Dendritic cell treated with granulocyte-macrophage colony-stimulating factor and Interleukin-4, amounts not matched to agents 40 ng/mL and 50 ng/mL, for 4 days (primary cell): Measurements from ENCODE around the gene TYW3.

Experiments
- H3K27ac Mint-ChIP-seq: one replicate; pipeline ENCODE4 v1.8.0; 2022; ENCODE audit warnings: mild to moderate bottlenecking, mixed read lengths
- H3K27me3 Mint-ChIP-seq: one replicate; pipeline ENCODE4 v1.8.0; 2022; ENCODE audit warnings: mild to moderate bottlenecking, mixed read lengths
- H3K36me3 Mint-ChIP-seq: one replicate; pipeline ENCODE4 v1.8.0; 2022; ENCODE audit warnings: low read depth, mixed read lengths
- H3K4me1 Mint-ChIP-seq: one replicate; pipeline ENCODE4 v1.8.0; 2022; ENCODE audit warnings: low read depth, mixed read lengths
- H3K4me3 Mint-ChIP-seq: one replicate; pipeline ENCODE4 v1.8.0; 2022; ENCODE audit warnings: mild to moderate bottlenecking, moderate library complexity, mixed read lengths
- H3K9me3 Mint-ChIP-seq: one replicate; pipeline ENCODE4 v1.8.0; 2022; ENCODE audit warnings: mixed read lengths
- intact Hi-C: fragments of 100-400 bp; cut with micrococcal nuclease; formaldehyde crosslinking; loops from one replicate; pipeline ENCODE4 v1.15.0; 2022

The TYW3 gene

DNA sequence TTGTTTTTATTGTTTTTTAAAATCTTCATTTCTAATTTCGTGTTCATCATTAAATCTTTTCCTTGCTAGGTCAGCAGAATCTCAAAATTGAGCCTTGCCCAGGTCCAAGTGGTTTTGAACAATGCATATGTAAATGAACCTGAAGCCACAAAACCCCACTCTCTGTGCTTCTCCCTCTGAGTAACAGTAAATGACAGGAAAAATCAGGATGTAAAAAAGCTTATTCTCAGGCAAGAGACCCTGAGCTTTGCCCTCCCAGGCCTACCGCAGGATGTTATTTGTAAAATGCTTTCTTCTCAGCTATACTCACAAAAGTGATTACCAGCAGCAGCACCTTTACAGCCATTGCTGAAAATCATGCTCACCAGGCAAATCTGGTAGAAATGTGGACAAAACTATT is 47.6 kb downstream of the TYW3 start:
- Mint-ChIP-seq H3K36me3 (no peaks in the 10 kb centered on the region), H3K4me1 (no peaks in the 10 kb centered on the region), H3K27ac (no peak overlapping the region), H3K27me3 (peaks cover 6% of the 10 kb centered on the region), H3K9me3 (no peaks in the 10 kb centered on the region), H3K4me3 (no peak overlapping the region)
- intact Hi-C loops = no loop called here

DNA sequence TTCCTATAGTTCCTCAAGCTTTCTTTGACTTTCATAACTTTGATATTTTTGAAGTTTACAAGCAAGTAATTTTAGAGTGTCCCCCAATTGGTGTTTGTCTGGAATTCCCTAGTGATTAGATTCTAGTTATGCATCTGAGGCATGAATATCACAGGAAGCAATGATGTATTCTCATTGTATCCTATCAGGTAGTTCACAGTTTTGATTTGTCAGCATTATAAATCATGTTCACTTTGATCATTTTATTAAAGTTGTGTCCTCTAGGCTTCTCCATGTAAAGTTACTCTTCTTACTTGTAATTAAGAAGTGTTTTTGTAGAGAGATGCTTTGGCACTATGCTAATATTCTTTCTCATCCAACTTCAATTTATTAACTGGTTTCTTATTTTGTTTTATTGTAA is 53.0 kb downstream of the TYW3 start:
- no peaks in the 10 kb centered on the region for H3K36me3 Mint-ChIP-seq
- H3K27me3 Mint-ChIP-seq = peaks cover 3% of the 10 kb centered on the region
- H3K9me3 Mint-ChIP-seq = no peaks in the 10 kb centered on the region
- intact Hi-C loops = no loop called here
- H3K27ac Mint-ChIP-seq = no peak overlapping the region
- H3K4me3 Mint-ChIP-seq = no peak overlapping the region
- no peaks in the 10 kb centered on the region for H3K4me1 Mint-ChIP-seq

- Mint-ChIP-seq H3K9me3 (no peaks in the 10 kb centered on the region), H3K4me3 (no peak overlapping the region), H3K36me3 (no peaks in the 10 kb centered on the region), H3K27ac (no peak overlapping the region), H3K27me3 (no peaks in the 10 kb centered on the region), H3K4me1 (no peaks in the 10 kb centered on the region)
- intact Hi-C loops = no loop called here
Measured at GRCh38 chr1:74790453-74790852, 57.5 kb downstream of the TYW3 start.

GRCh38 chr1:74791491-74791890 is 58.5 kb downstream of the TYW3 start:
- Mint-ChIP-seq H3K4me3 (no peak overlapping the region), H3K4me1 (no peaks in the 10 kb centered on the region), H3K36me3 (no peaks in the 10 kb centered on the region), H3K9me3 (no peaks in the 10 kb centered on the region), H3K27ac (no peak overlapping the region), H3K27me3 (no peaks in the 10 kb centered on the region)
- intact Hi-C loops = no loop called here

- no peaks in the 10 kb centered on the region for H3K4me1 Mint-ChIP-seq
- H3K9me3 Mint-ChIP-seq = peaks cover 15% of the 10 kb centered on the region
- intact Hi-C loops = no loop called here
- H3K36me3 Mint-ChIP-seq = no peaks in the 10 kb centered on the region
- H3K27me3 Mint-ChIP-seq = no peaks in the 10 kb centered on the region
- H3K4me3 Mint-ChIP-seq = no peak overlapping the region
- H3K27ac Mint-ChIP-seq = no peak overlapping the region
Measured at GRCh38 chr1:74799119-74799657, 66.2 kb downstream of the TYW3 start.

DNA sequence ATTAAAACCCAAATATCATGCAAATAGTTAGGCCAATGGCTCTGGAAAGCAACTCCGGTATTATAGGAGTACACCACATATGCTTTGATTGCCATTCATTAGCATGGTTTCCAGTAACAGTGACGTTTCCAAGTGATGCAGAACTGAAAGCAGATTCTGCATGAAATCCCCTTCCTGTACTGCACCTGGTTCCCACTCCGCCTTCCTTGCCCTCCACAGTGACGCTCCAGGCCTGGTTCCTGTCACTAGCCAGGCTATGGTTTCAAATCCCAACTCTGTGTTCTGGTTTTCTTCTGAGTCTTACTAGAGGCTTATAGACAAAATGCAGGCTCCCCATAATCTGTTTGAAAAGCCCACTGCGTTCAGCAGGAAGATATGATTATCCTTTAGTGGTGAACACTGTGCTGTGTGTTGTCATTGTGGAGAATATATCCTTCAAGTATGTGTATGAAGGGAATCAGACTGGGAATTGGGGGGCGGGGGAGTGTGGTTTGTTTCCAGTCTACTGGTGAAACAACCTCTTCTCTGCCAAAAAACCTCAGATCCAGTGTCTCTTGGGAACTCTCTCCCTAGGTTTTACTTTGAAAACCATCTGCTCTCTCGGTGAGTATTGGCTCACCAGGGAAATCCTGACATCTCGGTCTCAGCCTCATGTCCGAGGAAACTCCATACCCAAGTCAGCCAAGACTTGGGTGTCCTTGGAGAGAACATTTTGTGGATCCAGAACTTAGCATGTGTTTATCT is 78.7 kb downstream of the TYW3 start:
- H3K4me3 Mint-ChIP-seq = no peak overlapping the region
- H3K27ac Mint-ChIP-seq = no peak overlapping the region
- H3K36me3 Mint-ChIP-seq = no peaks in the 10 kb centered on the region
- H3K27me3 Mint-ChIP-seq = no peaks in the 10 kb centered on the region
- H3K4me1 Mint-ChIP-seq = no peaks in the 10 kb centered on the region
- H3K9me3 Mint-ChIP-seq = no peaks in the 10 kb centered on the region
- intact Hi-C loops = no loop called here

DNA sequence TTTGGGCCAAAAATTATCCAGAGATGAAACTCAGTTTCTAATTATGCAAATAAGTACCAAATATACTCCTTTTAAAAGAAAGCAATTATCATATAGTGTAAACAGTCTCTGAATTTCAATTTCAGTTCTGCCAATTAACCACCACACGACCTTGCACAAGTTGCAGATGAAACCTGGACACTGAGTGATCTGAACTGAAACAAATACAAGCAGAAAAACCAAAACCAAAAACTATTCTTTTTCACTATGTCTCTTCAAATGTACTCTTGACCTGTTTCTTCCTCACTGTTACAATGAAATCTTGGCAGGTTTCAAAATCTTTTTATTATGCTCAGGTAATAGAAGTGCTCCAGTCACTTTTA is 79.2 kb downstream of the TYW3 start:
- Mint-ChIP-seq H3K36me3 (no peaks in the 10 kb centered on the region), H3K4me3 (no peak overlapping the region), H3K4me1 (no peaks in the 10 kb centered on the region), H3K27ac (no peak overlapping the region), H3K27me3 (no peaks in the 10 kb centered on the region), H3K9me3 (no peaks in the 10 kb centered on the region)
- intact Hi-C loops = no loop called here
